HCT116 (cell line): ENCODE data around the gene ATXN1. TPM values are rescaled to one million over a fixed set of nuclear protein-coding genes. Genes with fewer than 3 reads are reported as not detected.

ENCODE experiments used
- ATAC-seq: fragments of 200-7000 bp; cut with Tn5 transposase; 2 replicates; pipeline ENCODE4 v1.9.1; 2020; ENCODE audit warnings: mild to moderate bottlenecking, moderate library complexity
- BruUV-seq: library from RNA; stranded (reverse); fragments of 400-500 nt; replicated peaks from 2 replicates; lab custom pipeline; 2021; lab: Mats Ljungman, UMichigan
- CTCF ChIA-PET: fragments of 300-600 bp; sonication (Branson Sonifier 250); formaldehyde crosslinking; loops from one replicate; lab custom pipeline; 2021; ENCODE audit warnings: antibody characterized with exemption; lab: Charles Lee
- POLR2A ChIA-PET: fragments of 300-600, 350-600 bp; sonication (Branson Sonifier 250); formaldehyde crosslinking; loops from one replicate; lab custom pipeline; 2021; ENCODE audit warnings: antibody characterized with exemption; lab: Charles Lee
- RAD21 ChIA-PET, 2 experiments: fragments of 300-600 bp; sonication (Branson Sonifier 250); formaldehyde crosslinking; loops; one replicate each; lab custom pipeline; 2023; ENCODE audit warnings: low total read pairs in 2 of 2; ENCODE audit not compliant: uncharacterized antibody in 2 of 2, unreplicated experiment in 2 of 2, low non-redundant PET in 1 of 2; lab: Charles Lee
- DNase-seq: peaks from one replicate; pipeline ENCODE4 v3.0.0-alpha.2; 2010; ENCODE audit warnings: low read depth, low spot score
- H2AFZ ChIP-seq: fragments of 200-600 bp; shearing (Covaris generic), sonication (generic); 2 replicates; pipeline ENCODE4 v1.6.1; 2017; ENCODE audit warnings: low read depth, mixed run types, mixed read lengths, antibody characterized with exemption, low read length; ENCODE audit not compliant: poor library complexity, severe bottlenecking
- H3K27ac ChIP-seq: 2 replicates; pipeline ENCODE4 v1.5.1; 2012; ENCODE audit warnings: low read depth, low read length
- H3K27me3 ChIP-seq: fragments of 200-600 bp; sonication (generic); 2 replicates; pipeline ENCODE4 v1.6.1; 2016; ENCODE audit warnings: mixed run types, low read length, mixed read lengths; ENCODE audit not compliant: insufficient read depth
- H3K36me3 ChIP-seq, 2 experiments: fragments of 200-500 bp in 1 of 2; fragments of 200-600 bp in 1 of 2; sonication (Bioruptor generic) in 1 of 2; sonication (generic) in 1 of 2; 2 replicates each; pipeline versions ENCODE4 v1.5.1 to v1.6.1; 2014 to 2016; ENCODE audit warnings: low read length in 2 of 2, inconsistent platforms in 1 of 2, mixed read lengths in 1 of 2, mixed run types in 1 of 2; ENCODE audit not compliant: insufficient read depth in 2 of 2, control insufficient read depth in 1 of 2
- H3K4me1 ChIP-seq, 2 experiments: fragments of 200-600 bp in 1 of 2; sonication (generic) in 1 of 2; 2 replicates each; pipeline versions ENCODE4 v1.5.1 to v1.6.1; 2012 to 2017; ENCODE audit warnings: low read length in 2 of 2, inconsistent platforms in 1 of 2, mild to moderate bottlenecking in 1 of 2, mixed read lengths in 1 of 2, mixed run types in 1 of 2, moderate library complexity in 1 of 2; ENCODE audit not compliant: insufficient read depth in 2 of 2, control insufficient read depth in 1 of 2
- H3K4me2 ChIP-seq: fragments of 200-600 bp; sonication (generic); 2 replicates; pipeline ENCODE4 v1.6.1; 2017; ENCODE audit warnings: mixed run types, low read length, mixed read lengths
- H3K4me3 ChIP-seq, 2 experiments: fragments of 200-600 bp in 1 of 2; sonication (generic) in 1 of 2; replicated peaks in 1 of 2; 2 replicates each; pipeline ENCODE4 v1.5.1; 2011 to 2016; ENCODE audit warnings: low read length in 2 of 2, control low read depth in 1 of 2, low read depth in 1 of 2, mild to moderate bottlenecking in 1 of 2, mixed read lengths in 1 of 2, mixed run types in 1 of 2
- H3K79me2 ChIP-seq: fragments of 200-600 bp; sonication (generic); 2 replicates; pipeline ENCODE4 v1.6.1; 2017; ENCODE audit warnings: mild to moderate bottlenecking, mixed run types, low read length, moderate library complexity, mixed read lengths; ENCODE audit not compliant: insufficient read depth
- H3K9ac ChIP-seq: fragments of 200-600 bp; sonication (generic); 2 replicates; pipeline ENCODE4 v1.6.1; 2016; ENCODE audit warnings: low read length, mixed read lengths
- H3K9me2 ChIP-seq: fragments of 200-600 bp; sonication (generic), shearing (Covaris generic); 2 replicates; pipeline ENCODE4 v1.6.1; 2017; ENCODE audit warnings: mixed run types, mild to moderate bottlenecking, moderate library complexity; ENCODE audit not compliant: insufficient read depth
- H3K9me3 ChIP-seq, 2 experiments: fragments of 200-500 bp in 1 of 2; fragments of 200-600 bp in 1 of 2; sonication (Bioruptor generic) in 1 of 2; sonication (generic) in 1 of 2; 2 replicates each; pipeline ENCODE4 v1.6.1; 2014 to 2017; ENCODE audit warnings: low read length in 2 of 2, mixed read lengths in 2 of 2, inconsistent platforms in 1 of 2, low read depth in 1 of 2, mild to moderate bottlenecking in 1 of 2, mixed run types in 1 of 2, moderate library complexity in 1 of 2; ENCODE audit not compliant: control insufficient read depth in 1 of 2, insufficient read depth in 1 of 2
- H4K20me1 ChIP-seq: fragments of 200-600 bp; sonication (generic), shearing (Covaris generic); 2 replicates; pipeline ENCODE4 v1.6.1; 2017; ENCODE audit warnings: mixed run types, mild to moderate bottlenecking, moderate library complexity; ENCODE audit not compliant: insufficient read depth
- CEBPB ChIP-seq: IDR thresholded peaks from 2 replicates; pipeline ENCODE4 v1.6.1; 2012; ENCODE audit warnings: low read depth
- EZH2 ChIP-seq: fragments of 200-600 bp; sonication (generic); IDR thresholded peaks from 2 replicates; pipeline ENCODE4 v1.6.1; 2017; ENCODE audit warnings: antibody characterized with exemption, mixed run types
- MAX ChIP-seq: IDR thresholded peaks from 2 replicates; pipeline ENCODE4 v1.6.1; 2012
- POLR2A ChIP-seq: IDR thresholded peaks from 2 replicates; pipeline ENCODE4 v1.7.0; 2011; ENCODE audit warnings: borderline replicate concordance; ENCODE audit not compliant: insufficient read depth, insufficient read length; ENCODE audit errors: extremely low read depth
- REST ChIP-seq: IDR thresholded peaks from 2 replicates; pipeline ENCODE4 v1.6.1; 2012; ENCODE audit warnings: low read depth
- SRF ChIP-seq: IDR thresholded peaks from 2 replicates; pipeline ENCODE4 v1.6.1; 2012; ENCODE audit warnings: low read depth
- YY1 ChIP-seq: IDR thresholded peaks from 2 replicates; pipeline ENCODE4 v1.6.1; 2011; ENCODE audit warnings: low read length, low read depth, moderate library complexity, mild to moderate bottlenecking; ENCODE audit not compliant: insufficient replicate concordance; ENCODE audit errors: extremely low read depth
- ZNF274 ChIP-seq: fragments of 200-500 bp; sonication (Bioruptor generic); IDR thresholded peaks from 2 replicates; pipeline ENCODE4 v1.6.1; 2014; ENCODE audit warnings: mild to moderate bottlenecking, low read depth, low read length, inconsistent platforms
- intact Hi-C: fragments of 100-400 bp; cut with micrococcal nuclease; formaldehyde crosslinking; loops from 2 replicates; pipeline ENCODE4 v1.10.0; 2022
- total RNA-seq: library from RNA; stranded (reverse); gene quantifications from one replicate; pipeline ENCODE4 v1.2.1, GENCODE V29; 2021; ENCODE audit not compliant: unreplicated experiment

ATXN1 gene
- total RNA-seq, 1 experiment from 2014 or later: 21.0 TPM

GRCh38 chr6:16535564-16535963, 225.7 kb downstream of the ATXN1 start:
- ATAC-seq (no peak), DNase-seq (no peak)
- Histone ChIP-seq H2AFZ (no peak overlapping the region), H4K20me1 (no peaks in the 10 kb centered on the region), H3K4me1 (peaks cover 14 to 24% of the 10 kb centered on the region in 2 experiments), H3K27ac (no peak overlapping the region), H3K4me3 (no peak overlapping the region), H3K9me3 (no peaks in the 10 kb centered on the region), H3K36me3 (no peaks in the 10 kb centered on the region), H3K4me2 (no peak overlapping the region), H3K9me2 (no peaks in the 10 kb centered on the region), H3K27me3 (no peaks in the 10 kb centered on the region), H3K9ac (no peak overlapping the region), H3K79me2 (no peaks in the 10 kb centered on the region)
- BruUV-seq: no TSS peak
- ChIA-PET RAD21 (no interaction called here), CTCF (no interaction called here), POLR2A (no interaction called here)
- TF ChIP-seq YY1: no peak
- no peak for TF ChIP-seq CEBPB
- TF ChIP-seq ZNF274: no peak
- no peak for TF ChIP-seq POLR2A
- no peak for TF ChIP-seq MAX
- no peak for TF ChIP-seq REST
- no peak for TF ChIP-seq SRF
- TF ChIP-seq EZH2: no peak
- intact Hi-C loops: no loop called here
